GM12891 (cell line): Measurements from ENCODE around the gene TNFRSF21.

ENCODE experiments used
- POLR2A ChIP-seq: IDR thresholded peaks from 2 replicates; pipeline ENCODE4 v1.6.1; 2011; ENCODE audit warnings: low read depth, low read length, control low read depth
- POLR2AphosphoS5 ChIP-seq: IDR thresholded peaks from 2 replicates; pipeline ENCODE4 v1.6.1; 2011; ENCODE audit warnings: low read depth, low read length, control low read depth
- POU2F2 ChIP-seq: IDR thresholded peaks from 2 replicates; pipeline ENCODE4 v1.6.1; 2011; ENCODE audit warnings: low read depth, mild to moderate bottlenecking, control low read depth, low read length, moderate library complexity
- SPI1 ChIP-seq: IDR thresholded peaks from 2 replicates; pipeline ENCODE4 v1.6.1; 2011; ENCODE audit warnings: low read depth, low read length, control low read depth
- TAF1 ChIP-seq: IDR thresholded peaks from 2 replicates; pipeline ENCODE4 v1.6.1; 2011; ENCODE audit warnings: low read depth, low read length, control low read depth

DNA sequence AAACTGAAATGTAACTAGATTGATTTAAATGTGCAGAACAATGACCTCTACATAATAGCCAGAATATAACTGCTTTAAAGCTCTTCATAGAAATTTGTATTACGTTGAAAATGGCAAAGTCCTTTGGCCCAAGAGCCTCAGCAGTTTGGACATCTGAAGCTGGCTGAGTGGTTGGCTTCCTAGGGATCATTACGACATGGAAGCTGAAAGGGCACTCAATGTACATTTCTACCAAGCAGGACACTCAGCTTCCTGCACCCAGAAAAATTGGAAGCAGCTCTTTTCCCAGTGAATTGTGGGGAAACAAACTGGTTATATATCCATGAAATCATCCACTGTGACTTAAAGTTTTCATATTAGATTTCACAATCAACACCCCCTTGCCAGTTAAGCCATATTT lies 40.2 kb upstream of the TNFRSF21 start:
- TF ChIP-seq POLR2AphosphoS5 (no peak), POLR2A (no peak), TAF1 (no peak), SPI1 (no peak), POU2F2 (no peak)
